Progenitor cell of endocrine pancreas (in vitro differentiated cells): ENCODE data around the gene USP48. TPM values are rescaled to one million over a fixed set of nuclear protein-coding genes. Genes with fewer than 3 reads are reported as not detected.

Experiments used
- DNase-seq: peaks from one replicate; pipeline ENCODE4 v3.0.0; 2021; ENCODE audit warnings: low spot score; ENCODE audit not compliant: unreplicated experiment
- H3K27ac Mint-ChIP-seq: 2 replicates; pipeline ENCODE4 v1.8.0; 2021; ENCODE audit warnings: mild to moderate bottlenecking, moderate library complexity, mixed read lengths
- H3K27me3 Mint-ChIP-seq: 2 replicates; pipeline ENCODE4 v1.8.0; 2021; ENCODE audit warnings: mixed read lengths
- H3K36me3 Mint-ChIP-seq: 2 replicates; pipeline ENCODE4 v1.8.0; 2022; ENCODE audit warnings: mixed read lengths; ENCODE audit not compliant: insufficient read depth
- H3K4me1 Mint-ChIP-seq: 2 replicates; pipeline ENCODE4 v1.8.0; 2021; ENCODE audit warnings: low read depth, mixed read lengths
- H3K4me3 Mint-ChIP-seq: 2 replicates; pipeline ENCODE4 v1.8.0; 2021; ENCODE audit warnings: low read depth, mild to moderate bottlenecking, moderate library complexity, mixed read lengths
- H3K9me3 Mint-ChIP-seq: 2 replicates; pipeline ENCODE4 v1.8.0; 2021; ENCODE audit warnings: low read depth, mixed read lengths
- CTCF ChIP-seq: fragments of 200-600 bp; sonication (generic); IDR thresholded peaks from one replicate; pipeline ENCODE4 v1.5.0; 2021; ENCODE audit warnings: antibody characterized with exemption, mild to moderate bottlenecking; ENCODE audit not compliant: unreplicated experiment
- total RNA-seq: library from RNA; stranded (reverse); gene quantifications from 2 replicates; pipeline ENCODE4 v1.2.1, GENCODE V29; 2021

USP48 gene
- total RNA-seq, 1 donor from 2014 or later, result 77.3 TPM

- Mint-ChIP-seq H3K4me1 (peaks cover 2% of the 10 kb centered on the region), H3K9me3 (no peaks in the 10 kb centered on the region), H3K27ac (no peak overlapping the region), H3K27me3 (peaks cover 28% of the 10 kb centered on the region), H3K36me3 (no peaks in the 10 kb centered on the region), H3K4me3 (no peak overlapping the region)
- no peak for TF ChIP-seq CTCF
- no peak for DNase-seq
These were observed 140.8 kb downstream of the USP48 start for GRCh38 chr1:21641967-21642739.

- H3K4me1 Mint-ChIP-seq, result peaks cover 2% of the 10 kb centered on the region
- no peaks in the 10 kb centered on the region for H3K36me3 Mint-ChIP-seq
- H3K4me3 Mint-ChIP-seq, result no peak overlapping the region
- no peak for TF ChIP-seq CTCF
- DNase-seq, result no peak
- no peak overlapping the region for H3K27ac Mint-ChIP-seq
- H3K27me3 Mint-ChIP-seq, result peaks cover 28% of the 10 kb centered on the region
- H3K9me3 Mint-ChIP-seq, result no peaks in the 10 kb centered on the region
These were observed 141.4 kb downstream of the USP48 start for GRCh38 chr1:21641537-21641936.

- Mint-ChIP-seq H3K27me3 (peaks cover 28% of the 10 kb centered on the region), H3K4me3 (no peak overlapping the region), H3K36me3 (no peaks in the 10 kb centered on the region), H3K4me1 (peaks cover 2% of the 10 kb centered on the region), H3K9me3 (no peaks in the 10 kb centered on the region), H3K27ac (no peak overlapping the region)
- DNase-seq, result no peak
- TF ChIP-seq CTCF, result no peak
These were observed 141.9 kb downstream of the USP48 start for GRCh38 chr1:21641076-21641475.

- Mint-ChIP-seq H3K27me3 (peaks cover 28% of the 10 kb centered on the region), H3K4me3 (no peak overlapping the region), H3K4me1 (peaks cover 2% of the 10 kb centered on the region), H3K27ac (no peak overlapping the region), H3K9me3 (no peaks in the 10 kb centered on the region), H3K36me3 (no peaks in the 10 kb centered on the region)
- DNase-seq, result no peak
- no peak for TF ChIP-seq CTCF
These were observed 142.3 kb downstream of the USP48 start for GRCh38 chr1:21640653-21641052.

- no peak overlapping the region for H3K27ac Mint-ChIP-seq
- H3K36me3 Mint-ChIP-seq, result no peaks in the 10 kb centered on the region
- H3K4me1 Mint-ChIP-seq, result peaks cover 2% of the 10 kb centered on the region
- H3K9me3 Mint-ChIP-seq, result no peaks in the 10 kb centered on the region
- peaks cover 30% of the 10 kb centered on the region for H3K27me3 Mint-ChIP-seq
- TF ChIP-seq CTCF, result no peak
- DNase-seq, result no peak
- H3K4me3 Mint-ChIP-seq, result no peak overlapping the region
These were observed 143.3 kb downstream of the USP48 start for GRCh38 chr1:21639594-21640041.
